ENCODE measurements around the gene HMGCR. TPM values are rescaled to one million over a fixed set of nuclear protein-coding genes. Genes with fewer than 3 reads are reported as not detected.

HMGCR gene
- total and polyA plus RNA-seq, 9 of the 15 experiments (the other 6 are each of a cell fraction or from before 2014, with no cell fraction given): 29.5 to 155 (median 61.5) TPM

DNA sequence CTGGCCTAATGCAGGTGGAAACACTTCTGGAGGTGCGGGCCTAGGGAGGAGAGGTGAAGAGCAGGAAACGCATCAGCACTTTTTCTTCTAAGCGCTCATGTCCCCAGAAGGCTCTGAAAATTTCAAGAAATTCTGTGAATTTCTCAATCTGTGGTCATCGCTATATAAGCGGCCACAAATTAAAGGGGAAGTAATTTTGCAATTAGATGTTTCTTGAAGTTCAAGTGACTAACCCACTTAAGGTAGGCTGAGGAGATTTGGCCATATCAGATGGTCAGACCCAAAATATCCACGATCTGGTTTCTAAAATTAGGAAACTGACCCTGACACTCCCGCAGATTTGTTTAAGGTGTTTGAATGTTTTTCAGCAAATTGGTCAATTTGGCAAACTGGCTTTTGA lies 16.6 kb upstream of the HMGCR start:
- in situ Hi-C loops (cut with MboI) (no loop called here), intact Hi-C loops (cut with micrococcal nuclease) (no loop called here)
- TF ChIP-seq ZFPM2 (CRISPR knock-in tag; IDR thresholded peaks at IDR 0.05): no peak
- TF ChIP-seq, protein P1, sequence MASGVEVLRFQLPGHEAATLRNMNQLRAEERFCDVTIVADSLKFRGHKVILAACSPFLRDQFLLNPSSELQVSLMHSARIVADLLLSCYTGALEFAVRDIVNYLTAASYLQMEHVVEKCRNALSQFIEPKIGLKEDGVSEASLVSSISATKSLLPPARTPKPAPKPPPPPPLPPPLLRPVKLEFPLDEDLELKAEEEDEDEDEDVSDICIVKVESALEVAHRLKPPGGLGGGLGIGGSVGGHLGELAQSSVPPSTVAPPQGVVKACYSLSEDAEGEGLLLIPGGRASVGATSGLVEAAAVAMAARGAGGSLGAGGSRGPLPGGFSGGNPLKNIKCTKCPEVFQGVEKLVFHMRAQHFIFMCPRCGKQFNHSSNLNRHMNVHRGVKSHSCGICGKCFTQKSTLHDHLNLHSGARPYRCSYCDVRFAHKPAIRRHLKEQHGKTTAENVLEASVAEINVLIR (CRISPR knock-in tag; IDR thresholded peaks at IDR 0.05): no peak
- TF ChIP-seq ZNF707 (CRISPR knock-in tag; conservative IDR thresholded peaks at IDR 0.05): no peak
- TF ChIP-seq, protein P2, sequence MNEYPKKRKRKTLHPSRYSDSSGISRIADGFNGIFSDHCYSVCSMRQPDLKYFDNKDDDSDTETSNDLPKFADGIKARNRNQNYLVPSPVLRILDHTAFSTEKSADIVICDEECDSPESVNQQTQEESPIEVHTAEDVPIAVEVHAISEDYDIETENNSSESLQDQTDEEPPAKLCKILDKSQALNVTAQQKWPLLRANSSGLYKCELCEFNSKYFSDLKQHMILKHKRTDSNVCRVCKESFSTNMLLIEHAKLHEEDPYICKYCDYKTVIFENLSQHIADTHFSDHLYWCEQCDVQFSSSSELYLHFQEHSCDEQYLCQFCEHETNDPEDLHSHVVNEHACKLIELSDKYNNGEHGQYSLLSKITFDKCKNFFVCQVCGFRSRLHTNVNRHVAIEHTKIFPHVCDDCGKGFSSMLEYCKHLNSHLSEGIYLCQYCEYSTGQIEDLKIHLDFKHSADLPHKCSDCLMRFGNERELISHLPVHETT (CRISPR knock-in tag; conservative IDR thresholded peaks at IDR 0.05 in 1 of 2, IDR thresholded peaks at IDR 0.05 in 1 of 2): no peak
- TF ChIP-seq DPF2 (IDR thresholded peaks at IDR 0.05): no peak
- TF ChIP-seq ZNF699 (CRISPR knock-in tag; IDR thresholded peaks at IDR 0.05; ENCODE audit: insufficient replicate concordance): no peak
- TF ChIP-seq TSC22D4 (tag; IDR thresholded peaks at IDR 0.05): no peak
- TF ChIP-seq ZSCAN32 (CRISPR knock-in tag; IDR thresholded peaks at IDR 0.05): no peak
- TF ChIP-seq ELF1 (tag; IDR thresholded peaks at IDR 0.05): no peak
- TF ChIP-seq CBX1 (IDR thresholded peaks at IDR 0.05; ENCODE audit: low read depth): no peak
- Histone ChIP-seq H3K4me3 (no peak overlapping the region), H3K9ac (ENCODE audit: insufficient read depth in 1 of 2, low read depth in 2 of 2, low read length in 2 of 2) (no peak overlapping the region), H3K36me3 (ENCODE audit: control insufficient read depth, insufficient read depth, low read length) (no peaks in the 10 kb centered on the region), H3K9me3 (replicated peaks; ENCODE audit: control insufficient read depth, insufficient read depth, low read depth, low read length) (no peaks in the 10 kb centered on the region), H3K4me1 (replicated peaks in 1 of 2; ENCODE audit: control insufficient read depth in 2 of 2, insufficient read depth in 2 of 2, low read length in 2 of 2) (peaks cover 4 to 15% of the 10 kb centered on the region in 2 experiments; a peak in 4 of 5 replicates), H3K27ac (ENCODE audit: extremely low read depth, low read depth, low read length) (no peak overlapping the region), H3K27me3 (ENCODE audit: control insufficient read depth in 2 of 2, insufficient read depth in 2 of 2, low read length in 2 of 2) (no peaks in the 10 kb centered on the region; a peak in 1 of 5 replicates), H2AFZ (ENCODE audit: low read depth, low read length) (no peak overlapping the region), H4K20me1 (replicated peaks; ENCODE audit: control insufficient read depth, insufficient read depth, low read length) (no peaks in the 10 kb centered on the region), H3K79me2 (ENCODE audit: control insufficient read depth, insufficient read depth, low read length) (no peaks in the 10 kb centered on the region), H3K4me2 (ENCODE audit: insufficient read depth, low read length) (no peak overlapping the region), H3K9me1 (ENCODE audit: control insufficient read depth, insufficient read depth, low read length) (no peaks in the 10 kb centered on the region)
- no peak for DNase-seq (ENCODE audit: extremely low read depth in 1 of 4, low spot score in 3 of 4)
- BruUV-seq (replicated peaks): no TSS peak
- WGBS (ENCODE audit: insufficient coverage, low coverage, missing lambda C conversion rate): 53% methylated on average over 7 of the region's 7 CpGs
- POLR2A ChIA-PET: interaction anchor here (0.7 to 2.0 kb wide), 6 partner anchors 10 to 987 kb away, joined by 3 to 6 read pairs (median 3); partner anchors contain the start of gene HMGCR
- ATAC-seq: no peak
- CTCF ChIA-PET (ENCODE audit: low intra/inter-chr PET ratio): no interaction called here
- FAIRE-seq: no peak

Measured in K562 (cell line).